GM23338 (cell line): ENCODE data around the gene ATP2A3. TPM values are rescaled to one million over a fixed set of nuclear protein-coding genes. Genes with fewer than 3 reads are reported as not detected.

Experiments
- ATAC-seq: fragments of 200-7000 bp; cut with Tn5 transposase; 3 replicates; pipeline ENCODE4 v1.9.1; 2020
- DNase-seq: peaks from one replicate; pipeline ENCODE4 v3.0.0-alpha.2; 2015; ENCODE audit warnings: low spot score
- H2AFZ ChIP-seq: fragments of 200-600 bp; sonication (generic); 2 replicates; pipeline ENCODE4 v1.8.0; 2016; ENCODE audit warnings: antibody characterized with exemption, mild to moderate bottlenecking, moderate library complexity
- H3F3A ChIP-seq: fragments of 200-600 bp; sonication (generic); replicated peaks from 2 replicates; pipeline ENCODE4 v1.8.0; 2017; ENCODE audit warnings: antibody characterized with exemption, mixed run types, low read depth
- H3K27ac ChIP-seq: fragments of 200-600 bp; sonication (generic); 2 replicates; pipeline ENCODE4 v1.6.1; 2016; ENCODE audit warnings: low read depth
- H3K27me3 ChIP-seq: fragments of 200-600 bp; sonication (generic); 2 replicates; pipeline ENCODE4 v1.8.0; 2016; ENCODE audit warnings: mild to moderate bottlenecking, mixed run types, moderate library complexity; ENCODE audit not compliant: insufficient read depth
- H3K36me3 ChIP-seq: fragments of 200-600 bp; sonication (generic); 2 replicates; pipeline ENCODE4 v1.8.0; 2016; ENCODE audit warnings: mild to moderate bottlenecking; ENCODE audit not compliant: insufficient read depth
- H3K4me1 ChIP-seq: fragments of 200-600 bp; sonication (generic); 2 replicates; pipeline ENCODE4 v1.8.0; 2016; ENCODE audit warnings: mild to moderate bottlenecking, moderate library complexity; ENCODE audit not compliant: insufficient read depth
- H3K4me2 ChIP-seq: fragments of 200-600 bp; sonication (generic); 2 replicates; pipeline ENCODE4 v1.7.1; 2017; ENCODE audit warnings: mixed run types
- H3K4me3 ChIP-seq: fragments of 200-600 bp; sonication (generic); 2 replicates; pipeline ENCODE4 v1.6.1; 2016; ENCODE audit warnings: mixed run types
- H3K79me2 ChIP-seq: fragments of 200-600 bp; sonication (generic); replicated peaks from 2 replicates; pipeline ENCODE4 v1.8.0; 2017; ENCODE audit warnings: mild to moderate bottlenecking; ENCODE audit not compliant: insufficient read depth
- H3K9me2 ChIP-seq: fragments of 200-600 bp; sonication (generic); 2 replicates; pipeline ENCODE4 v1.8.0; 2017; ENCODE audit not compliant: insufficient read depth
- H4K20me1 ChIP-seq: fragments of 200-600 bp; sonication (generic); replicated peaks from 2 replicates; pipeline ENCODE4 v1.8.0; 2017; ENCODE audit warnings: mild to moderate bottlenecking; ENCODE audit not compliant: insufficient read depth
- H3K27ac Mint-ChIP-seq: 2 replicates; pipeline ENCODE4 v1.8.0; 2020; ENCODE audit warnings: inconsistent platforms, mild to moderate bottlenecking, moderate library complexity, mixed read lengths
- H3K27me3 Mint-ChIP-seq: 3 replicates; pipeline ENCODE4 v1.8.0; 2022; ENCODE audit warnings: low read depth, mild to moderate bottlenecking, moderate library complexity, mixed read lengths, inconsistent platforms; ENCODE audit not compliant: insufficient read depth, poor library complexity
- H3K36me3 Mint-ChIP-seq: 3 replicates; pipeline ENCODE4 v1.8.0; 2021; ENCODE audit warnings: low read depth, mild to moderate bottlenecking, inconsistent platforms, moderate library complexity, mixed read lengths
- H3K4me1 Mint-ChIP-seq: 3 replicates; pipeline ENCODE4 v1.8.0; 2020; ENCODE audit warnings: mild to moderate bottlenecking, inconsistent platforms, mixed read lengths
- H3K4me3 Mint-ChIP-seq: 3 replicates; pipeline ENCODE4 v1.8.0; 2021; ENCODE audit warnings: moderate library complexity, mild to moderate bottlenecking, inconsistent platforms, mixed read lengths
- H3K9me3 Mint-ChIP-seq: 3 replicates; pipeline ENCODE4 v1.8.0; 2020; ENCODE audit warnings: moderate library complexity, mild to moderate bottlenecking, inconsistent platforms, mixed read lengths
- CREB1 ChIP-seq: fragments of 250-450 bp; sonication (Bioruptor Pico); IDR thresholded peaks from 2 replicates; pipeline ENCODE4 v1.5.0; 2020; ENCODE audit warnings: low read depth, mild to moderate bottlenecking, moderate library complexity
- EZH2phosphoT487 ChIP-seq: fragments of 200-600 bp; sonication (generic); IDR thresholded peaks from one replicate; pipeline ENCODE4 v1.8.1; 2018; ENCODE audit warnings: antibody characterized with exemption; ENCODE audit not compliant: unreplicated experiment
- JUNB ChIP-seq: IDR thresholded peaks from one replicate; pipeline ENCODE4 v1.6.1; 2016; ENCODE audit warnings: antibody characterized with exemption; ENCODE audit not compliant: unreplicated experiment
- POLR2AphosphoS5 ChIP-seq: IDR thresholded peaks from 2 replicates; pipeline ENCODE4 v1.6.1; 2016; ENCODE audit warnings: antibody characterized with exemption, low read depth
- ZNF114 ChIP-seq: fragments of 250-450 bp; sonication (Bioruptor Pico); IDR thresholded peaks from 2 replicates; pipeline ENCODE4 v1.5.0; 2020; ENCODE audit warnings: mild to moderate bottlenecking, moderate library complexity
- ZNF331 ChIP-seq: fragments of 250-450 bp; sonication (Bioruptor Pico); IDR thresholded peaks from 2 replicates; pipeline ENCODE4 v1.5.0; 2020; ENCODE audit warnings: low read depth, mild to moderate bottlenecking, moderate library complexity
- ZNF462 ChIP-seq: fragments of 250-450 bp; sonication (Bioruptor Pico); IDR thresholded peaks from 2 replicates; pipeline ENCODE4 v1.5.0; 2020; ENCODE audit warnings: mild to moderate bottlenecking, moderate library complexity
- polyA plus RNA-seq: library from polyadenylated mRNA; unstranded; fragments of >200 nt; fragmentation: Nextera tagmentation; extraction: Ambion mirVana; gene quantifications from 2 replicates; pipeline ENCODE4 v1.2.1, GENCODE V29; 2016
- total RNA-seq: library from RNA; depleted of rRNA; stranded (reverse); fragments of >200 nt; shearing (Covaris generic); gene quantifications from 2 replicates; pipeline ENCODE4 v1.2.3, GENCODE V29; 2014

The ATP2A3 gene
- total and polyA plus RNA-seq, 2 experiments from 2014 or later = 9.6 to 35.2 TPM

- TF ChIP-seq ZNF114 (CRISPR knock-in tag) (no peak), ZNF462 (CRISPR knock-in tag) (no peak), ZNF331 (CRISPR knock-in tag) (no peak), POLR2AphosphoS5 (no peak), CREB1 (CRISPR knock-in tag) (no peak)
- Histone ChIP-seq H3K9me2 (no peaks in the 10 kb centered on the region), H3K79me2 (no peaks in the 10 kb centered on the region), H3K4me3 (no peak overlapping the region), H4K20me1 (no peaks in the 10 kb centered on the region; the same call in 1 of the 2 replicates), H3K27ac (no peak overlapping the region), H3F3A (0 out of 2 replicates have a peak, but pooled peaks cover 3% of the 10 kb centered on the region), H3K4me1 (peaks cover 22% of the 10 kb centered on the region), H3K27me3 (no peaks in the 10 kb centered on the region), H2AFZ (no peak overlapping the region), H3K4me2 (no peak overlapping the region), H3K36me3 (no peaks in the 10 kb centered on the region)
- H3K27ac Mint-ChIP-seq = no peak overlapping the region
- no peak overlapping the region for H3K4me3 Mint-ChIP-seq
- no peak for ATAC-seq
- peaks cover 20% of the 10 kb centered on the region for H3K27me3 Mint-ChIP-seq
- no peaks in the 10 kb centered on the region for H3K36me3 Mint-ChIP-seq
- H3K9me3 Mint-ChIP-seq = no peaks in the 10 kb centered on the region
- DNase-seq = no peak
- H3K4me1 Mint-ChIP-seq = peaks cover 31% of the 10 kb centered on the region
Observed at GRCh38 chr17:3982541-3983017, 18.3 kb upstream of the ATP2A3 start.

- Histone ChIP-seq H3K4me1 (peaks cover 22% of the 10 kb centered on the region), H3K27ac (no peak overlapping the region), H3K4me3 (no peak overlapping the region), H3K27me3 (no peaks in the 10 kb centered on the region), H3K36me3 (no peaks in the 10 kb centered on the region), H4K20me1 (no peaks in the 10 kb centered on the region; the same call in 1 of the 2 replicates), H3K79me2 (no peaks in the 10 kb centered on the region), H3K9me2 (no peaks in the 10 kb centered on the region), H2AFZ (peak overlapping the region; percentile 82), H3K4me2 (no peak overlapping the region), H3F3A (0 out of 2 replicates have a peak, but pooled peaks cover 3% of the 10 kb centered on the region)
- no peaks in the 10 kb centered on the region for H3K36me3 Mint-ChIP-seq
- no peaks in the 10 kb centered on the region for H3K9me3 Mint-ChIP-seq
- no peak for ATAC-seq
- peaks cover 32% of the 10 kb centered on the region for H3K4me1 Mint-ChIP-seq
- H3K27ac Mint-ChIP-seq = no peak overlapping the region
- no peak for DNase-seq
- no peak overlapping the region for H3K4me3 Mint-ChIP-seq
- peaks cover 20% of the 10 kb centered on the region for H3K27me3 Mint-ChIP-seq
- no peak for TF ChIP-seq JUNB
- no peak for TF ChIP-seq EZH2phosphoT487
- no peak for TF ChIP-seq ZNF462 (CRISPR knock-in tag)
- TF ChIP-seq ZNF331 (CRISPR knock-in tag) = no peak
Observed at GRCh38 chr17:3982113-3982512, 17.9 kb upstream of the ATP2A3 start.
